ENCODE measurements around the gene P2RX3.

GRCh38 chr11:57341250-57341808, 3.2 kb downstream of the P2RX3 start:
- TF ChIP-seq POLR2A (IDR thresholded peaks at IDR 0.05) = no peak
- TF ChIP-seq, protein P1, sequence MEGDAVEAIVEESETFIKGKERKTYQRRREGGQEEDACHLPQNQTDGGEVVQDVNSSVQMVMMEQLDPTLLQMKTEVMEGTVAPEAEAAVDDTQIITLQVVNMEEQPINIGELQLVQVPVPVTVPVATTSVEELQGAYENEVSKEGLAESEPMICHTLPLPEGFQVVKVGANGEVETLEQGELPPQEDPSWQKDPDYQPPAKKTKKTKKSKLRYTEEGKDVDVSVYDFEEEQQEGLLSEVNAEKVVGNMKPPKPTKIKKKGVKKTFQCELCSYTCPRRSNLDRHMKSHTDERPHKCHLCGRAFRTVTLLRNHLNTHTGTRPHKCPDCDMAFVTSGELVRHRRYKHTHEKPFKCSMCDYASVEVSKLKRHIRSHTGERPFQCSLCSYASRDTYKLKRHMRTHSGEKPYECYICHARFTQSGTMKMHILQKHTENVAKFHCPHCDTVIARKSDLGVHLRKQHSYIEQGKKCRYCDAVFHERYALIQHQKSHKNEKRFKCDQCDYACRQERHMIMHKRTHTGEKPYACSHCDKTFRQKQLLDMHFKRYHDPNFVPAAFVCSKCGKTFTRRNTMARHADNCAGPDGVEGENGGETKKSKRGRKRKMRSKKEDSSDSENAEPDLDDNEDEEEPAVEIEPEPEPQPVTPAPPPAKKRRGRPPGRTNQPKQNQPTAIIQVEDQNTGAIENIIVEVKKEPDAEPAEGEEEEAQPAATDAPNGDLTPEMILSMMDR (IDR thresholded peaks at IDR 0.05) = no peak
